GM06990 (cell line): ENCODE results near the gene KLF12.

Source experiments
- DNase-seq: peaks from one replicate; pipeline ENCODE4 v3.0.0-alpha.2; 2011; ENCODE audit not compliant: insufficient read length; ENCODE audit errors: extremely low read depth
- H3K27me3 ChIP-seq: replicated peaks from 2 replicates; pipeline ENCODE4 v1.6.0; 2011; ENCODE audit warnings: low read length; ENCODE audit not compliant: control insufficient read depth, insufficient read depth
- H3K36me3 ChIP-seq: 2 replicates; pipeline ENCODE4 v1.5.1; 2011; ENCODE audit warnings: low read length; ENCODE audit not compliant: control insufficient read depth, insufficient read depth
- H3K4me3 ChIP-seq: replicated peaks from 2 replicates; pipeline ENCODE4 v1.5.1; 2011; ENCODE audit warnings: low read depth, mild to moderate bottlenecking, control low read depth, low read length
- TF ChIP-seq, protein P1 (sequence below): IDR thresholded peaks from 2 replicates; pipeline ENCODE4 v1.5.1; 2011; ENCODE audit warnings: low read length, control low read depth, mild to moderate bottlenecking, inconsistent platforms; ENCODE audit not compliant: insufficient read depth, poor library complexity, severe bottlenecking

Gene KLF12

DNA sequence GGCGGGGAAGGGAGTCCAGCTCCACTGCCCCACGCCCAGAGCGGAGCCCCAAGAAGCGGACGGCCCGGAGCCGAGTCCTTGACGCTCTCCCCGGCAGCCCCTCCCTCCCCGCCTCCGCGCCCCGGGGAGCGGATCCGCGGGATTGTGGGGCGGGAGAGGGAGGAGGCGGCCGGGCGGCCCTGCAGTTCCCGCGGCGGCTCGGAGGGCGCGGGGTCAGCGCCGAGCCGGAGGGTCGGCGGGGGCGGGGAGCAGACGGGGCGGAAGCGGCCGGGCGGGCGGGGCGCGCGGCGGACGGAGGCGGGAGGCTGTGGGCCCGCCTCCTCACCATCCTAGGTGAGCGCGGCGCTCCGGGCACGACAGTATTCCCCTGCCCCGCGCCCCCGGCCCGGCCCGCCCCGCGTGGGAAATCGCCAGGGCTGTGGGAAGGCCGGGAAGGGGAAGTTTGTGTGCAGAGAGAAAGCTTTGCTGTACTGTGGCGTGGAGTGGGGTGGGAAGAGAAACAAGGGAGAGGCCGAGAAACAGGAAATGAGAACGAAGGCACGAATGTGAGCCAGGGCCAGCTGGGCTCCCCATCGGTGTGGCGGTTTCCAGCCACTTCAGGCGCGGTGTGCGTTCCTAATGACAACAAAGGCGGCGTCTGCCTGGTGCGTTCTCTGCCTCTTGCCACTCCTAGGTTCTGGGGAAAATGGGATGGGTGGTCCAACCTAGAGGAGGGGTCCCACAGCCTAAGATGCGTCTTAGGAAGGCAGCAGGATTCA, 1.3 kb upstream of the KLF12 start:
- peak overlapping the region; percentile 84 for H3K4me3 ChIP-seq
- peak; percentile 83 for DNase-seq
- H3K27me3 ChIP-seq = no peaks in the 10 kb centered on the region
- TF ChIP-seq, protein P1, sequence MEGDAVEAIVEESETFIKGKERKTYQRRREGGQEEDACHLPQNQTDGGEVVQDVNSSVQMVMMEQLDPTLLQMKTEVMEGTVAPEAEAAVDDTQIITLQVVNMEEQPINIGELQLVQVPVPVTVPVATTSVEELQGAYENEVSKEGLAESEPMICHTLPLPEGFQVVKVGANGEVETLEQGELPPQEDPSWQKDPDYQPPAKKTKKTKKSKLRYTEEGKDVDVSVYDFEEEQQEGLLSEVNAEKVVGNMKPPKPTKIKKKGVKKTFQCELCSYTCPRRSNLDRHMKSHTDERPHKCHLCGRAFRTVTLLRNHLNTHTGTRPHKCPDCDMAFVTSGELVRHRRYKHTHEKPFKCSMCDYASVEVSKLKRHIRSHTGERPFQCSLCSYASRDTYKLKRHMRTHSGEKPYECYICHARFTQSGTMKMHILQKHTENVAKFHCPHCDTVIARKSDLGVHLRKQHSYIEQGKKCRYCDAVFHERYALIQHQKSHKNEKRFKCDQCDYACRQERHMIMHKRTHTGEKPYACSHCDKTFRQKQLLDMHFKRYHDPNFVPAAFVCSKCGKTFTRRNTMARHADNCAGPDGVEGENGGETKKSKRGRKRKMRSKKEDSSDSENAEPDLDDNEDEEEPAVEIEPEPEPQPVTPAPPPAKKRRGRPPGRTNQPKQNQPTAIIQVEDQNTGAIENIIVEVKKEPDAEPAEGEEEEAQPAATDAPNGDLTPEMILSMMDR = no peak
- H3K36me3 ChIP-seq = no peaks in the 10 kb centered on the region

DNA sequence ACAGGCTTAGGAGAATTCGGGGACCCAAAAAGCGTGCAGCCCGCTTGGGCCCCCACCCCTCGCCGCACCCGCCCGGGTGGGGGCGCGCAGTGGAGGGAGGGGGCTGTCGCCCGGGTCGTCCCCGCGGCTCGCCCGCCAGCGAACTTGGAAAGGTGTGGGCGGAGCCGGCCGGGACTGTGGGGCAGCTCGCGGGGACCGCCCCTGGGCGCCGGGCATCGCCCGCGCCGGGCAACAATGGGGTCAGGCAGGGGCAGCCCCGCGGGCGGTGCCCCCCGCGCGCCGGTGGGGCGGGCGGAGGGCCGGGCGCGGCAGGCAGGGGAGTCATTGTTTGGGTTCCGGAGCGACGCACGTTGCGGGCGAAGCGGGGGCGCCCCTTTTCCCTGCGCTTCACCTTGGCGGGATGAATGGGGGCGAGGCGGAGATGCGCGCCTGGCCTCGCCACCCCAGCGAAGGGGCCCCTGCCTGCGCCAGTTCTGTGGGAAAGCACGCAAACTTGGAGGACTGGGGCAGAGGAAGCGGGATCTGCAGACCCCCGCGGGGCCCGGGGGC, 647 bp upstream of the KLF12 start:
- H3K4me3 ChIP-seq = peak overlapping the region; percentile 84
- no peaks in the 10 kb centered on the region for H3K27me3 ChIP-seq
- TF ChIP-seq, protein P1 = no peak
- no peak for DNase-seq
- no peaks in the 10 kb centered on the region for H3K36me3 ChIP-seq

DNA sequence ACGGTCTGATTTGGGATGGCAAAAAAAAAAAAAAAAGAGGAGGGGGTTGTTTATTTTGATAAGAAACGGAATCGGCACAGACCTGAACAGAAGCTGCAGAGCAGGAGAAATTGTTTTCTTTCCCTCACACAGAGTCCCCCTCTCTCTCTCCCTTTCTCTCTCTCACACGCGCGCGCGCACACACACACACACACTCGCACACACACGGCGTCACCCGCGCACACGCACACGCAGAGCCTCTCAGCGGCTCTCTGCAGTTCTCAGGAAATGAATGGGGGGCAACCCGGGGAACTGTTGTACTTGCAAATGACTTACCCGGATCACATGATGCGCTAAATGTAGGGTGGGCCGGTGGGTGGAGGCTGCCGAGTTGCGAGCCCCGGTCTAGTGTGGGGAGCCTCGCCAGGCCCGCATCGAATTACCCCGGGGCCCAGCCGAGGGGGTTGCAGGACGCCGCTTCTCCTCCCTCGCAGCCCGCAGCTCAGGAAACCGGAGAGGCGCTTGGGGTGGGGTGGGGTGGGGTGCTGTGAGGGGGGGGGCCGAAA, 475 bp downstream of the KLF12 start:
- no peaks in the 10 kb centered on the region for H3K36me3 ChIP-seq
- TF ChIP-seq, protein P1 = no peak
- H3K27me3 ChIP-seq = no peaks in the 10 kb centered on the region
- H3K4me3 ChIP-seq = peak overlapping the region; percentile 84
- DNase-seq = peak; percentile 86

DNA sequence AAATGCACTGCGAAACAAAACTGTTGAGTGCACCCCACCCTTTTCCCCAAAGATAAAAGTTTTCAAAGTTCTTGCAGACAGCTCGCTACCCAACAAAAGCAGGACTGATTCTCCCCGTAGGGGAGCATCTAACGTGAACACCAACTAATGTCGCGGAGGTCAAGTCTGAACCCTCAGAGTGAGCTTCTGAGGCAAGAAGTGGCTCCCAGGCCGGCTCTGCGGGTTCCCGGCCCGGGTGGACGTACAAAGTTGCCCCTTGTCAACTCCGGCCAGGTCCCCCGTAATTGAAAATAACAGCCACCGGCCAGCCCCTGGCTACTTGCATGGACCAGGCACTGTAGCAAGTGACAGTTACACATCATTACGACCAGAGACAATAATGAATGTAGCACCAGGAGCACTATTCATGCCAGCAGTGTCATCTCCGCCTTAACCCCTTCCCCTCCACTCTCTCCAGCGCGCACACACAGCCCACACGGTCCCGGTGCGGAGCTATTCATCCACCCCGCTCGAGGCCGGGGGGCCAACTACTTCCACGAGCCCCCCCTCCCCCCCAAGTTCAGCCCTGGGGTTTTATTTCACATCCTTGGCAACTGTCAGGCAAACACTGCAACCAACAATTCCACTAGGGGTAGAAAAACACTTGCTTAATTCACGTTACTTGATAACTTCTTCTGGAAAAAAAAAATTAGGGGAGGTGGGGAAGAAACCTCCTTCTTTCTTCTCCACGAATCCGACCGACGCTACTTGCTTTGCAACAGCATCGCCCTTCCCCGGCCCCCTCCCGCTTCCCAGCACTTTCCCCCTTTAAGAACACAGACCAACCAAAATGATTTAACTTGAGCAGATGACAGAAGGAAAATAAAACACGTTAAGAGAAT, 1.2 kb downstream of the KLF12 start:
- DNase-seq = peak; percentile 42
- Histone ChIP-seq H3K4me3 (peak overlapping the region; percentile 84), H3K36me3 (no peaks in the 10 kb centered on the region), H3K27me3 (no peaks in the 10 kb centered on the region)
- TF ChIP-seq, protein P1 = no peak

DNA sequence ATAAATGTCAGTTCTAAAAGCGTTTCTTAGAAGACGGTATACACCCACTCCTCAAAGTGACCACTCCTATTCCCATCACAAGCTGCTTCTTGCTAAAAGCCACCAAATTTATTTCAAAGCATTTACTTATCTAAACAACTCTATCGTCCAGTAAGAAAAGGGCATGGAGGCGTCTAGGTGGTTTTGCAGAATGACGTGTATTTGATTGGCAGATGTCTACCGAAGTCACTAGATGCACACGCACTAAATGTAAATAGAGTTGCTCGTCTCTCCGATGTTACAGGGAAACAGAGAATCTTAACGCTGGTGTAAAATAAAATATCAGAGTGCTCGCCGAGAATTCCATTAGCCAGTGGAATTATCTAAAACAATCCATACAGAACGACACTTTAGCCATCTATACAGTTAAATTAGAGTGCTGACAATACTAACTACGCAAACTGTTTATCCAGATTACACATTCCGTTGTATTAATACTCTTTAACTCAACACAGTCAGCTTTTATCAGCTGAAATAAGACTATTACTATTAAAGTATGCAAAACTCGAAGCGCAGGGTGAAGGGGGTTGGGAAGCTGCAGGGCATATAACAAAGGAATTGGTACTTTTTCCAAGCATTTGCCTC, 1.9 kb downstream of the KLF12 start:
- TF ChIP-seq, protein P1 = no peak
- Histone ChIP-seq H3K36me3 (no peaks in the 10 kb centered on the region), H3K4me3 (peak overlapping the region; percentile 84), H3K27me3 (no peaks in the 10 kb centered on the region)
- peak; percentile 18 for DNase-seq
